ENCODE results near the gene PTP4A2.
A peak's percentile ranks its signal among the peaks of the same experiment; 100 is the strongest.
"Not testable (repeated sequence)": the region's sequence is repeated elsewhere in the genome, so short reads cannot be mapped to it uniquely, and the experiment has no call there.

The PTP4A2 gene

DNA sequence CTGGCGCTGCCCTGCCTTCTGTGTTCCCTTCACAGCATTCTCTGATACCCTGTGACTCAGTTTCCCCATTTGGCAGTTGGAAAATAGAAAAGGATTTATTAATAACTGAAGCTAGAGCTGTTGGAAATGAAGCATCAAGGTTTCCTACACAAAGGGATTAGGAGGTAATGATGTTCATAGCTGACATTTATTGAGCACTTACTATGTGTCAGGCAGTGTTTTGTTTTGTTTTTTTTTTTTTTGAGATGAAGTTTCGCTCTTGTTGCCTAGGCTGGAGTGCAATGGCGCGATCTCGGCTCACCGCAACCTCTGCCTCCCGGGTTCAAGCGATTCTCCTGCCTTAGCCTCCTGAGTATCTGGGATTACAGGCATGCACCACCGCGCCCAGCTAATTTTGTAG is 7.5 kb upstream of the PTP4A2 start:
- DNase-seq, result not testable (repeated sequence)

DNA sequence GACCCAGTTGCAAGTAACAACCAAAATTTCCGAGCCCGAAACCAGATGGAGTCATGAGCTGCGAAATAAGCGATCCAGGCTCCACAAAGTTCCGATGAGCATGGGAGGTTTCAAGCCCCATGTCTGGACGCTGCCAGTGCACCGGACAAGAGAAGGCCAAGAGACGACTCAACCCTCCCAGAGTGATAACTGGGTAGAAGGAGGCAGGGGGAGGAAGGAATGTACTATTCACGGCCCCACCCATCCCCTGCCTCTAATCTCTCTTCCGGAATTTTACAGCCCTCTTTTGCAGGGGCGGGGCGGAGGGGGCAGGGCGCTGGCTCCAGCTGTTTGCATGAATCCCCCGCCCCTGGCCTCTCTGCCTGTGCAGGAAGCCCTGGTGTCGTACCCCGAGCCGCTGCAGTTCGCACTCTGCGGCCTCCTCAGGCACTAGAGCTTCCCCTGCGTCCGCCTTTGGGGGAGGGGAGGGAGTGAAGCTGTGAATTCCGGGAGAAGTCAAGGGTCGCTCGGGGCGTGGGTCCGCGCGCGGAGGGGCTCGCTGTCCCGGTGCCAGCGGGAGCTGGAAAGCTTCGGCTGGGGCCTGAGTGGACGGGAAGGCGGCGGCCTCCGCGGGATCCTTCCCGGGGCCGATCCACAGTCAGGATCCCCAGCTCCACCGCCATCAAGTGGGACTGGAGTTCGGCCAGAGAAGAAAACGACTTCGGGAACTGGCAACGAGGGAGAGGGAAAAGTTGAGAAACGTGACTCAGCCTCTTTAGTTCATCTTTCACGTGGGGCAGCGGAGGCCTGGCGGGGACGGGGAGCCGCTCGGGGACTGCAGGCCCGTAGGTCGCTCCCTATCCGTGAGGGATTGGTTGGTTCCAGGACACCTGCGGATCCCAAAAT is 6.3 kb upstream of the PTP4A2 start:
- peak; percentile 92 for DNase-seq

DNA sequence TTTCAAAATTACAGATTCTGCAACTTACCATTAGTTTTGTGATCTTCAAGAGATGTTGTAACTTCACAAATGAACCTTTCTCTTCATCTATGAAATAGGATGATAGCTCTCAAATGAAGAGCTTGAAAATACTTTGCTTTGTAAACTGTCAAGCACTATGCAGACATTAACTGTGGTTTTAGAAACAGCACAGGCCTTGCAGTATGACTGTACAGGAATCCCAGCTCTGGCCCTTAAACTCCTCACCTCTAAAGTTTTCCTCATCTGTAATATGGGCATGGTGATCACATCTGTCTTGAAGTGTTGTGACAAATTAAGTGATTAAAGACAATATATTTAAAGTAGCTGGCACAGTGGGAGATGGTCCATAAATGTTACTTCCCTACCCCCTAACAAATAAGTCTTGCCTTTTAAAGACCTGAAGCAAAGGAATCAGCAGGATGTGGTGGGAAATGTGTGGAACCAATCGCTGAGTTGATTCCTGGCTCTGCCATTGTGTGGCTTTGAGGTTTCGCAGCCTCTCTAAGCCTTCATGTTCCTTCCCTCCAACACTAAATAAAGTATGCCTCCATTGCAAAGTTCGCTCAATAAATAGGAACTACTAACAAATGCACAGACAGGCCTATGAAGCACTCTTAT is 5.5 kb upstream of the PTP4A2 start:
- DNase-seq, result peak; percentile 42

DNA sequence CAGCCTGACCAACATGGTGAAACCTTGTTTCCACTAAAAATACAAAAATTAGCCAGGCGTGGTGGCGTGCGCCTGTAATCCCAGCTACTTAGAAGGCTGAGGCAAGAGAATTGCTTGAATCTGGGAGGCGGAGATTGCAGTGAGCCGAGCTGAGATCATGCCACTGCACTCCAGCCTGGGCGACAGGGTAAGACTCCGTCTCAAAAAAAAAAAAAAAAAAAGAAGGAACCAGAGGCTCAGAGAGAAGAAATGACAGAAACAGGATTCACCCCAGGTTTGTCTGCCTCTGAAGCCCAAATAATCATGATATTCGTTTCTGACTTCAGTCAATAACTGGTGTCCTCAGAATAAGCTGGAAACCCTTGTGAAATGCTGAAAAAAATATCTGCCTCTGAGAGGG is 3.9 kb upstream of the PTP4A2 start:
- not testable (repeated sequence) for DNase-seq

DNA sequence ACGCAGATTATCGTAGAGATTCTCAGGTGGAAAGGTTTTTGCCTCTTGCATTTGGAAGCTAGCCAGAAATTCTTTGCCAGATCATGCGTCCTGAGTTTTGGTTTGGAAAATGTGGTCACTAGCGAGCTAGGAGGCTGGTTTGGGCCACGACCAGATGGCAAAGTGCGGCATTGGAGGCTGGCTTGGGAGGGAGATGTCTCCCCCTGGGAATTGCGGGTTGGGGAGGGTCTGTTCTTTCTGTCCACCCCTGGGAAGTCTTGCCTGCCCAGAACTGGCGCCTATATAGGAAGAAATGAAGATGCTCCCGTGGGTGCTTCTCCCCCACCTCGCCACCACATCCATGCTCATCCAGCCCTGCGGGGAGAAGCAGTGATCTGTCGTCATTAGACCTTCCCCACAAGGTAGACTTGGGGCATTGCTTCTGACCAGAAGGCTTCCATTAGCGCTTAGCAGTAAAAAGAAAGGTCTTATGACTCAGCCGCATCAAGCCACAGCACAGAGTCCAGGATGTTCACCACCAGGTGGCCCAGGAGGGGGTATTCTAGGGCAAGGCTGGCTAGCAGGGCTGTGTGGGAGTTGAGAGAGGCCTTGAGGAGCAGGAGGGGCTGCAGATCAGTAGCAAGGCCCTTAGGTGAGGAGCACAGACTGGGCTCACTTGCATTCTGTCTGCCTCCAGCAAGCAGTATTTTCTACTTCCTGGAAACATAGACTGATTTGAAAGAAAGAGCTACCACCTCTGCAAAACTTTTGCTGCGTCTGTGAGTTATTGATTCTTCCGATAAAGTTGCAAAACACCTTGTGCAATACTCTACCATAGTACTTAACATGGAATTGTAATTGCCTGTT is 1.5 kb upstream of the PTP4A2 start:
- peak; percentile 86 for DNase-seq

DNA sequence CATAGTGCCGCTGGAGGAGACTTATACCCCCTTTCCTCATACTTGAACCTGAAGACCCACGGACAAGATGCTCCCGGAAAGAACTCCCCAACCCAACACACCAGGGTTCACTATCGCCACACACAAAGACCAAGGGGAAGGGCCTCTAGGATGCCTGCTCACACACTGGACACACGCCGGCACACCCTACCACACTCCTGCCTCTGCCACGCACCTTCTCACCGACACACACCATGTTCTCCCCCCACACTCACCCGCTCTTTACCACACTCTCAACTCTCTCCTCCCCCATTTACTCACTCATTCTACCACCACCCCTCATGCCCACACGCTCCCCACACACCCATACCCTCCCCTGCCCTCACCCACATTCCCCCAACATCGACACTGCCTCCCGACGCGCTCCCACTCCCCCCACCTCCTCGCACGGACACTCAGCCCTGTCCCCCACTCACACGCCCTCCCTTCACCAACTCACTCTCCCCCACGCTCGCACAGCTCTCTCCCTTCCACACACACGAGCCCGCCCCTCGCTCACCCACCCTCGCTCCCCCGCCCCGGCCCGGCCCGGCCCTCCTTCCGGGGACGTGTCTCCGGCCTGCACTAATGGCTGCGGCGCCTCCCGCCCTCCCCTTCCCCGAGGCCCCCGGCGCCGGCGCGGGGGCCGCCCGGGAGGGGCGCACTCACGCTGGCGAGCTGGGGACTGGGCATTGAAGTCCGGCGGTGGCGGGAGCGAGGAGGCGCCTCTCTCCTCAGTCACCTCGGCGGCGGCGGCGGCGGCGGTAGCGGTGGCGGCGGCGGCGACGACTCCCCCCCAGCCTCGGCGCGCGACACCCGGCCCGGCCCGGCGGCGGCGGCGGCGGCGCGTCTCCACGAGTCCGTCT is 626 bp downstream of the PTP4A2 start:
- DNase-seq, result peak; percentile 64

DNA sequence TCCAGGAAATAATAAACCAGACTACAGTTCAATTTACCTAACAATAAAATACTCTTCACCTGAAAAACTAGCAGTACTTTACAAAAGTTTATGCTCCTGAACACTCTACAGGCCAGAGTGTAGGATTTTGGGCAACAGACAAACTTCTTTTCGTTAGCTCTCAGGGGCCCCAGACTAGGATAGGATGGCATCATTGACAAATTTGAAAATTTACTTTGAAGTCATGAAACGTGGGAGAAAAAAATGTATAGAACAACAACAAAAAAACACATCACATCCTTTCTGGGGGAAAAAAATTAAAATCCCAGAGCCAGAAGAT is 1.2 kb downstream of the PTP4A2 start:
- no peak for DNase-seq

DNA sequence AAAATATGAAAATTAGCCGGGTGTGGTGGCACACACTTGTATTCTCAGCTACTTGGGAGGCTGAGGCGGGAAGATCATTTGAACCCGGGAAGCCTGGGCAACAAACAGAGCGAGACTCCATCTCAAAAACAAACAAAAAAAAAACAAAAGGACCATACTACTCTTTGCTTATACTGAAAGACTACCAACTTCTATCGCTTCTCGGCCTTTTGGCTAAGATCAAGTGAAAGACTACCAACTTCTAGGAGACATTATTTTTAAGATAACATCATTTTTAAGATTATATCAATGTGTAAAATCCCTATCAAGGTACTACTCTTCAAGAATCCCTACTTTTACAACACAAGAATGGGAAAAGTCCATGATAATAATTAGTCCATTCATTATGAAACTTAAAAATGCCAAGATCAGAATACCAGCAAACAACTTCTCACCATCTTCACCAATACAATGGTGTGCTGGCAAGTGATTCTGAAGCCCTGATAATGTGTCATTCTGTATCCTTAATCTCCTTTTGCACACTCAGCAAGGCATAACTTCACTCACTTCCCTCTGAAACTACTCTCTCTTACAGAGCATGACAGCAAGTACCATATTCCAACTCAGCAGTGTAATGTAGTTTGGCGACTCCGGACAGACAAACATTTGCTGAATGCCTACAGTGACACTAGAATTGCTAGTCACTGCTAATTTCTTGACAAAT is 1.7 kb downstream of the PTP4A2 start:
- peak; percentile 23 for DNase-seq

DNA sequence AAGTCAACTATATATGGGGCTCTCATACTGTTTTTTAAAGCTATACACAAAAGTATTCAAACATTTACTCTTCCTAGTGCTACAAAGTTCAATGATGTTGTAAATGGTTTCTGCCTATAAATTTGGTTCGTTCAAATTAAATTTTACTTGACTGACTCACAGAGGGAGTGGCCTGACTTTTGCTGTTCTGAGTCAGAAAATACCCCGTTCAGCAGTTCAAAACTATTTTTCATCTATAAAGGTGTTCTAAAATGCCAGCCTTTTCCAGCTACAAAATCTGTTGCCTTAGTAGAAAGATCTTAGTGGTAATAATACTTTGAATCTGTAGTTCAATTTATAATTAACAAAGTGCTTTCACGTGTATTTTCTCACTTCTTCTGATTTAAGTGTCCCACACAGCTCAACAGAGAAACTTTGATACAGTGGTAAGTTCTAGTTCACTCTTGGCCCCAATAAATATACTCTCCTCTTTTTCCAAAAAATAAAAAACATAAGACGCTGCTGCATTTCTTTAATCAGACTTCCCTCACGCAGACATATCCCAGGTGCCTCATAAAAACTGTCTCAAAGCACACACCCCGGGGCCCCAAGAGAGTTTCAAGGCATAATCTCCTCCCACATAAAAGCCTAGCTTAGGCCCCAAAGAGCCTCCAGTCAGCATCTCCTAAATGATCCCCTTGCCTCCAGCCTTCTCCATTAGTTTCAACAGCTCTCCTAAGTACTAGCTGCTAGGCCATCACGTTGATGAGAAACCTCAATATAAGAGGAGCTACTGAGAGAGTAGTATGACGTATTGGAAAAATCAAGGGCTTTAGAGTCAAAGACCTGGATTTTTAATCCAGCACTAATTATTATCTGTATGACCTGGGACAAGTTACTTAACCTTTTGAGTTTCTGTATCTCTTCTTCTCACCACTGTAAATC is 3.2 kb downstream of the PTP4A2 start:
- DNase-seq, result peak; percentile 66

DNA sequence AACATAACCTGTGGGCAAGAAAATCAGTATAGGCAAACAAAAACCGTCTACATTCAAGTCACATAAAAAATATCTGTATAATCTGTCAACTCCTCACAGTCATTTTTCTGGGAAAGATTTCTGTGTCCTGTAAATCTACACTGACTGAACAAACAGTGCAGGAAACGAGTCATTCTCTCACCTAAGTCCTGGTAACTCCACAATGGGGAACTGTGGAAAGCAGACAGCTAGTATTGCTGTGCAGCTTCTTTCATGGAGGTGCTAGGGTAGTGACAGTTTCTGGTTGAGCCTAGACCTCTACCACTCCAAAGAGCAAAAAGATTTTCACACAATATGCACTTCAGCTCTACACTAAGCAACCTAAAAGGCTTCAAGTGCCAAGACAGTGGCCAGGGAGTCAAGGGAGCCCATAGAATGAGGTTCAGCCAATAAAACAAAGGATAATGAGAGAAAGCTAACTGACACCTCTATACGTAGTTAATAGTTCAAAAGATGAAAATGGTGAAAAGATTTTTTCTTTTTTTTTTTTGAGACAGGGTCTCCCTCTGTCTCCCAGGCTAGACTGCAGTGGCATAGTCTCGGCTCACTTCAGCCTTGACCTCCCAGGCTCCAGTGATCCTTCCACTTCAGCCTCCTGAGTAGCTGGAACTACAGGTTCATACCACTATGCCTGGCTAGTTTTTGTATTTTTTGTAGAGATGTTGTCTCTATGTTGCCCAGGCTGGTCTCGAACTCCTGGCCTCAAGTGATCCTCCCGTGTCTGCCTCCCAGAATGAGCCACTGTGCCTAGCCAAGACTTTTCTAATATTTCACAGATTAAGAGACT is 5.5 kb downstream of the PTP4A2 start:
- DNase-seq, result peak; percentile 31

DNA sequence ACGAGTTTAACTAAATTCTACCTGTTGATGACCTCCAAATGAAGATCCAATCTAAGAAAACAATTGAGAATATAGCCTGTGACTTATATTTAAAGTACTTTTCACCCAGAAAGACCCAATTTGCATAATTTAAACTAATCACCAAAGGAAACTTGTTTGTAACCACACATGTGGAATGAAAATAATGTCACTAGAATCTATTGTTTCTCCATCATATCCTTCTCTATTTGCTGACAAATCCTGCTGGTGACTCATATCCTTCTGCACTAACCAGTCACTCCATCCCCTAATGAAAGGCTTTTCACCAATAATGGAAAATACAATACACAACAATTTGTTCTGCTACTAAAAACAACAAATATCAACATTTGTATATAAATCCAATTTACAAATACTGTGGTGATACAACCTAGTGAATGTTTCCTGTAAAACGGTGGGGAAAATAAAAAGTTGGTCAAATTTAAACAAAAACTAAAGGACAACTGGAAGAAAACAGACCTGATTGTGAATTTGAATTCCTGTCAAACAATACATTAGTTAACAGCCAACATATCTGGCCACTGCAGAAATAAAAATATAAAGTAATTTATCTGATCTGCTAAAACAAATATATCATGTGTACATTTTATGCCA is 6.5 kb downstream of the PTP4A2 start:
- peak; percentile 51 for DNase-seq

DNA sequence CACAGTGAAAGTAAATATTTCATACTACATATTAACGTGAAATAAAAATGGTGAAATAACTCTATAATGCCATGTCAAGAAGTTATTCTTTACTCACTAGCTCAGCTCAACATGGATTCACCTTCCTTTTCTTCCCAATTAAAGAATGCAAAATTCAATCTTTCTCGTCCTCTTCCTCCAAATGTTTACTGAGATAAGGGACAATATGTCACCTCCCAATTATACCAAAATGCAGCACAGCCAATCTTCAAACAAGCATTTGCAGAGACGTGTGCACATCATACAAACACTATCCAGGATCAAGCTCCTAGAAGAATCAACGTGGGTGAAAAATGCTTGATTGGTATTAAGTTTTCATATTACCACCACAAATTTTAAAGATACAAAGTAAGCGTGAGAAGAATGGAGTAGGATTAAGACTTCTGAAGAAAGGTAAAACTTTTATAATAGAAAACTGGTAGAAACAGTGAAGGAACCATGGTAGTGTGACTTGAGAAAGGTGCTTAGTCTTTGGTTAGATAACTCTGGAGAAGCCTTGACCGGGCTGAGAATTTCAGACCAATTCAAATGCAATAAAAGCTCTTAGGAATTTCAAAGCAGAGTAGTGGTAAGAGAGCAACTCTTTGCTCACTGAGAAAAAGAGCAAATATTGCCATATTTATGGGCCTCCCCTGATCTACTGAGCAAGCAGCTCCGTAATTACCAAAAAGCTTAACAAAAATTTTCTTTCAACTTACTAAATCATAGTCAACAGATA is 7.2 kb downstream of the PTP4A2 start:
- no peak for DNase-seq

DNA sequence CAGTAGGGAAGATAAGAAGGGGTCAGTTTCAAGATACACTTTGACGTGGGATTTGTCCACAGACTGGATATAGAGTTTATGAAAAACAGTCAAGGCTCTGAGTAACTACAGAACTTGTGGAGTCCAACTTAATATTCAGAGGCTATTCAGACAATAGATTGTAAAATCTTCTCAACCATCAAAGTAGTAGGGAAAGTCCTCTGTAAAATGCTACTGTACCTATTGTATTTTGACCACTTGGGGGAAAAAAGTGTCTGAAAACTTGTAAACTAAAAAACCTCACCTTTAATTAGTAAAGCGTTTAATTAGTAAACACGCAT is 10.5 kb downstream of the PTP4A2 start:
- DNase-seq, result no peak

DNA sequence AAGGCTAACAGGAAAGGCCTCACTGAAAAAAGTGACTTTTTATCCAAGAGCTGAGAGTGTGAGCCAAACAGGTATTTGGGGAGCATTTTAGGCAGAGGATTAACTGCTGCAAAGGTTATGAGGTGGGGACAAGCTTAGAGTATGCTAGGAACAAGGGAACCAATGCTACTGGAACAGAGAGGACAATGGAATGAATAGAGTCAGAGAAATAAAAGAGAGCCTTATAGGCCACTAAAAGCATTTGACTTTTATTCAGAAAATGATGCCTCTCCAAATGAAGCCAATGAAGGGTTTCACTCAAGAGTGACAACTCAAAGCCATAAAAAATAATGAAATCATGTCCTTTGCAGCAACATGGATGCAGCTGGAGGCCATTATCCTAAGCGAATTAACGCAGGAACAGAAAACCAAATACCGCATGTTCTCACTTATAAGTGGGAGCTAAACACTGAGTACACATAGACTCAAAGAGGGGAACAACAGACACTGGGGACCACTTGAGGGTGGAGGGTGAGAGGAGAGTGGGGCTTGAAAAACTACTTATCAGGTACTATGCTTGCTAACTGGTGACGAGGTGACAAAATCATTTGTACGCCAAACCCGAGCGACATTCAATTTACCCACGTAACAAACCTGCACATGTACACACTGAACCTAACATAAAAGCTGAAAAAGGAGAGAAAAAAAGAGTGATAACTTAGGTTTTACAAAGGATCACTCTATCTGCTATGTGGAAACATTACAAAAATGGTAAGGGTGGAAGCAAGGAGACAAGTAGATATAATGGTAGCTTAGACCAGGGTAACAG is 11.1 kb downstream of the PTP4A2 start:
- DNase-seq, result no peak

DNA sequence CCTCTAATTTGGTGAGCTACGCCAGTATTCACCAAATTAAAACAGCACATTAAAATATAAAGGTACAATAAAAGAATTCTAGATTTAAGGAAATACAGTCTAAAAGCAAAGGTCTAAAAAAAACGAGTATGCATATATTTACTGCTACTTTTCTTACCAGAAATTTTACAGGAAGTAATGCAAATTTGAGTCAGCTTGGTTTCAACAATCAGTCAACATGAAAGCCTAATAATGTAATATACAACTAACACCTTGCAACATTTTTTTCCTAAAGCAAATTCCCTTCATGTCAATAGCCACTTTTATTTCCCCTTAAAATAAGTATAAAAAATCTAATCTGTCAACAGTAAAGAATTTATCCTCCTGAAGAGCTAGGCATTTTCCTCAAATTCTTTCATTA is 11.9 kb downstream of the PTP4A2 start:
- DNase-seq, result no peak

DNA sequence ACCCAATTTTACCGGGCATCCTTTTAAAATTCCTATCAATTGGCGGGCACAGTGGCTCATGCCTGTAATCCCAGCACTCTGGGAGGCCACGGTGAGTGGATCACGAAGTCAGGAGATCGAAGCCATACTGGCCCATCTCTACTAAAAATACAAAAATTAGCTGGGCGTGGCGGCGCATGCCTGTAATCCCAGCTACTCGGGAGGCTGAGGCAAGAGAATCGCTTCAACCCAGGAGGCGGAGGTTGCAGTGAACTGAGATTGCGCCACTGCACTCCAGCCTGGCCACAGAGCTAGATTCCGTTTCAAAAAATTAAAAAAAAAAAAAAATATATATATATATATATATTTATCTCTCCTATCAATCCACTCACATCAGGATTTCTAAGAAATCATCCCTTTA is 12.3 kb downstream of the PTP4A2 start:
- not testable (repeated sequence) for DNase-seq

DNA sequence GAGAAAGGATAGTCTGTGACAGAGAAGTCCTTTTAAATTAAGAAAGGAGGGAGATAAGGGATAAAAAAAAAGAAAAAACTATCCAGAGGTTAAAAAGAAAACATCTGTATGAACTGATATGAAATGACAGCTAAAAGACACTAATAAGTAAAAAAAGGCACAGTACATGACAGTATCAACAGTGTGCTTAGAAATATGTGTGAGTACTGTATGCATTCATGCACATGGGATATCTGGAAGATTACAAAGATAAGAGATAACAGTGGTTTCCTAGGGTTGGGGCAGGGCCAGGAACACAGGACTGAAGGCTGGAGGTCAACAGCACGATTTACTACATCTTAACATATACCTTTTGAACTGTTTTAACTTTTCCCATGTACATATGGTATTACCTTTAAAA is 13.3 kb downstream of the PTP4A2 start:
- no peak for DNase-seq

Data from fibroblast of skin of right quadriceps (primary cell).